NOMO-1 (cell line): Measurements from ENCODE around the gene CLTB.
"Not testable (repeated sequence)": the region's sequence is repeated elsewhere in the genome, so short reads cannot be mapped to it uniquely, and the experiment has no call there.

ENCODE experiments used
- DNase-seq, 2 experiments: peaks; one replicate each; lab custom pipeline; 2025; ENCODE audit not compliant: unreplicated experiment in 2 of 2; lab: John Stamatoyannopoulos, UW

The CLTB gene, protein sequence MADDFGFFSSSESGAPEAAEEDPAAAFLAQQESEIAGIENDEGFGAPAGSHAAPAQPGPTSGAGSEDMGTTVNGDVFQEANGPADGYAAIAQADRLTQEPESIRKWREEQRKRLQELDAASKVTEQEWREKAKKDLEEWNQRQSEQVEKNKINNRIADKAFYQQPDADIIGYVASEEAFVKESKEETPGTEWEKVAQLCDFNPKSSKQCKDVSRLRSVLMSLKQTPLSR

GRCh38 chr5:176415952-176416924, at the start of gene CLTB:
Gene CLTB, minus strand, starts transcription at chr5:176416539. Its CDS starts 176 bp downstream, at chr5:176416363.
- peak; percentile 81 to 92 for DNase-seq

GRCh38 chr5:176463113-176463764, 46.9 kb upstream of the CLTB start:
- DNase-seq, result no peak

DNA sequence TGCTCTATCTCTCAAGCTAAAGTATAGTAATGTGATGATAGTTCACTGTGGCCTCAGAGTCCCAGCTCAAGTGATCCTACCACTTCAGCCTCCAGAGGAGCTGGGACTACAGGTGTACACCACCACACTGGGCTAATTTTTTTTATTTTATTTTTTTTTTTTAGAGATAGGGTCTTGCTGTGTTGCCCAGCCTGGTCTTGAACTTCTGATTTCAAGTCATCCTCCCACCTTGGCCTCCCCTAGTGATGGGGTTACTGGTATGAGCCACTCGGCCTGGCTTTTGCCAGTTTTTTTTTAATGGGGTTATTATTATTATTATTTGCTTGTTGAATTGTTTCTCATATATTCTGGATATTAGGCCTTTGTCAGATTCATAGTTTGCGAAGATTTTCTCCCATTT, 45.0 kb upstream of the CLTB start:
- no peak for DNase-seq

DNA sequence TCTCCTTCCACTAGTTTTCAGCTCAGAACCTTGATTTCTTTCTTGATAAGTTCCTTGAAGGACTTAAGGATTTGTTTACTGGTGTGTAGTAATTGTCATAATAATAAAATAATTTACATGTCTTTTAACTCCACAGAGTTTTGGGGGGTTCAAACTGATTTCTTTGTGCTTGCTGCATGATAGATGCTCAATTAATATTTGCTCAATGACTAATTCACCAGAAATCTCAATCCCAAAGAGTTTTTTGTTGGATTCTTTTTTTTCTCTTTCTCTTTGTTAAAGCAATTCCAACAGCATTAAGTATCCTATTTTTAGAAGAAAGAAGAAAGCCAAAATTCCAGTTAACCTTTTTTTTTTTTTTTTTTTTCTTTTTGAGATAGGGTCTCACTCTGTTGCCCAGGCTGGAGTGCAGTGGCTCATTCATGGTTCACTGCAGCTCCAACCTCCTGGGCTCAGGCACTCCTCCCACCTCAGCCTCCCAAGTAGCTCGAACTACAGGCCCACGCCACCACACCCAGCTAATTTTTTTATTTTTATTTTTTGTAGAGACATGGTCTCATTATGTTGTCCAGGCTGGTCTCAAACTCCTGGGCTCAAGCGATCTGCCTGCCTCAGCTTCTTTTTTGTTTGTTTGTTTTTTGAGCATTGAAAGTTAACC, 42.7 kb upstream of the CLTB start:
- DNase-seq, result no peak

- no peak for DNase-seq
These were observed 38.5 kb upstream of the CLTB start for GRCh38 chr5:176454724-176455394.

GRCh38 chr5:176450077-176450476, 33.7 kb upstream of the CLTB start:
- no peak for DNase-seq

- DNase-seq, result peak; percentile 99 to 100
These were observed 31.8 kb upstream of the CLTB start, which contains the start of gene FAF2 for GRCh38 chr5:176447978-176448608. Gene FAF2, plus strand, starts transcription at chr5:176448385. Its CDS starts 23 bp downstream, at chr5:176448408.

DNA sequence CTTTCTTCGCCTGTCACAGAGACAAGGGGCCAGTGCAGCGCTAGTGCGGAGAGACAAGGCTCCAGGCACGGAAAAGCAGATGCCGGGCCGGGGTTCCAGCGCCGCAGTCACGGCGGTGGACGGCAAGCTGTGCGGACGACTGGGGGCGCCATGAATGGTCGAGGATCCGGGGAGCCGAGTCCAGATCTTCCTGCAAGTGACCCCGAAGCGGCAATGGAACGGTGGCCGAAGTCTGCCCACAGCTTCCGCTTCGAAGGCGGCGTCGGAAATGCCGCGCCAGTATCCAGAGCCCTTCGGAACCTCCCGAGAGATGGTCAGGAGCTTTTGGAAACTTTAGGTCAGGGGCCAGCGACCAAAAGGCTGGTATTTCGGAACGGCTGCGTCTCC, 31.2 kb upstream of the CLTB start:
- DNase-seq, result no peak

- DNase-seq, result peak; percentile 29 to 39
These were observed 30.7 kb upstream of the CLTB start for GRCh38 chr5:176446884-176447590.

GRCh38 chr5:176446028-176446665, 29.8 kb upstream of the CLTB start:
- peak in 1 of 2 experiments; percentile 50 for DNase-seq

- DNase-seq, result no peak
These were observed 28.4 kb upstream of the CLTB start for GRCh38 chr5:176444742-176445141.

DNA sequence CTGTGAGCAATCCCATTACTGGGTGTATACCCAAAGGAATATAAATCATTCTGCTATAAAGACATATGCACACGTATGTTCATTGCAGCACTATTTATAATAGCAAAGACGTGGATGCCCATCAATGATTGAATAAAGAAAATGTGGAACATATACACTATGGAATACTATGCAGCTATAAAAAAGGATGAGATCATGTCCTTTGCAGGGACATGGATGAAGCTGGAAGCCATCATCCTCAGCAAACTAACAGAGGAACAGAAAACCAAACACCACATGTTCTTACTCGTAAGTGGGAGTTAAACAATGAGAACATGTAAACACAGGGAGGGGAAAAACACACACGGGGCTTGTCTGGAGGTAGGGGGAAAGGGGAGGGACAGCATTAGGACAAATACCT, 26.6 kb upstream of the CLTB start:
- not testable (repeated sequence) for DNase-seq

DNA sequence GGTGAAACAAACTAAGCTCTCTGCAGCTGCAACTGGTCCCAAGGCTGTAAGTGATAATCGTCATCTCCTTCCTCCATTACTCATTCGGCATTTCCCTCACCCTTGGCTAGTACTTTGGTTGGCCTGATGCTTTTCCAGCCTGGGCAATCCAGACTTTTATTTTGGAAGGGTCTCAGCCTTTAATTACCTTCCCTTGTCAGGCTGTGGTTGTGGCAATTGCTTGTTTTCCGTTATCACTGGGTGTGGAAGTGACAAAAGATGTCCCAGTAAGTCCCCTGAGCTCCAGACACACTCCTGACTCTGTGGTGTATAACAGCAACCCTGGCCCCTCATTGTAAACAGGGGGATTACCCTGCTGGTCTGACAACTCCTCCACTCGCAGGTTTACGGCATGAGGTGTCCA, 25.6 kb upstream of the CLTB start:
- peak; percentile 14 to 24 for DNase-seq

DNA sequence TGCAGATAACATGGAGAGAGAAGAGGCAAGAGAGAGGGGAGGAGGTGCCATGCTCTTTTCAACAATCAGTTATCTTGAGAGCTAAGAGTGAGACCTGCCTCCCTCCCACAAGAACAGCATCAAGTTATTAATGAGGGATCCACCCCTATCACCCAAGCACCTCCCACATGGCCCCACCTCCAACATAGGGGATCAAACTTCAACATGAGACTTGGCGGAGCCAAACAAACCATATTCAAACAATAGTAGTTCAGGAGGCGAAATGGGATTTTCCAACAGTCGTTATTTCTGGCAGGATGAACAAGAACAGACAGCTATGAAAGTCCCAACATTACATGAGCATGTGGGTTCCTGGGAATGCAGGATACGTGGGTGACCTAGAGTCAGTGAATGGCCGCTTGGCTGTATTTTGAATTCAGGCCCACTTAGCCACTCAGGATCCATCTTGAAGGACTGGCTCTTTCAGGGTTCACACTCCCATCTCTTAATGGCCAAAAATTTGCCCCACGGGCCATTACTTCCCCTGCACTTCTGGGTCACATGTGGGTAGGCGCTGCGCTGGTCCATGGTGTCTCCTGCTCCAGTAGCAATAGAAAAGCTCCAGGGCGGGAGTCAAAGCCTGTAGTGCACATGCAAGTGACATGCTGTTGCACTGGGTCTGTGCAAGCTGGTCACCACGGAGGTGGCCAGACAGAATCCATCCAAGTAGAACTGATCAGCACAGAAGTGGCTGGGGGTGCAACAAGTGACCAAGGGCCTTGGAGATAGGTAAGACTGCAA, 24.8 kb upstream of the CLTB start:
- no peak for DNase-seq

- no peak for DNase-seq
These were observed 22.8 kb upstream of the CLTB start for GRCh38 chr5:176438959-176439757.

DNA sequence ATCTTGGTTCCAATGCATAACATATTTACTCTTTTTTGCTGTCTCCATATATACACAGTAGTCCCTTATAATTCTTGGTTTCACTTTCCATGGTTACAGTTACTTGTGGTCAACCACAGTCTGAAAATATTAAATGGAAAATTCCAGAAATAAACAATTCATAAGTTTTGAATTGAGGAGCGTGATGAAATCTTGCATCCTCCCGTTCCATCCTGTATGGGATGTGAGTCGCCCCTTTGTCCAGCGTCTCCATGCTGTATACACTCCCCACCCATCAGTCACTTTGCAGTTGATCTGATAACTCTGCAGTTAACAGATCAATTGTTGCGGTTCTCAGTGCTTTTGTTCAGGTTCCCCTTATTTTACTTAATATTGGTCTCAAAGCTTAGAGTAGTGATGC, 20.3 kb upstream of the CLTB start:
- DNase-seq, result peak; percentile 7 to 44

GRCh38 chr5:176432707-176433106, 16.4 kb upstream of the CLTB start:
- DNase-seq, result no peak
